NCI-H2196 treated with DMSO at 0.1 percent for 48 hours (cell line): Measurements from ENCODE around the gene TOMM34.

Experiments
- DNase-seq: peaks from one replicate; lab custom pipeline; 2025; ENCODE audit not compliant: unreplicated experiment; lab: John Stamatoyannopoulos, UW

Gene TOMM34

GRCh38 chr20:44897133-44897532, 63.1 kb downstream of the TOMM34 start:
- no peak for DNase-seq

GRCh38 chr20:44896583-44896982, 63.6 kb downstream of the TOMM34 start:
- no peak for DNase-seq

- DNase-seq, result no peak
Measured at GRCh38 chr20:44894959-44895358, 65.2 kb downstream of the TOMM34 start.
